ENCODE data around the gene DUSP10.

DUSP10 gene

DNA sequence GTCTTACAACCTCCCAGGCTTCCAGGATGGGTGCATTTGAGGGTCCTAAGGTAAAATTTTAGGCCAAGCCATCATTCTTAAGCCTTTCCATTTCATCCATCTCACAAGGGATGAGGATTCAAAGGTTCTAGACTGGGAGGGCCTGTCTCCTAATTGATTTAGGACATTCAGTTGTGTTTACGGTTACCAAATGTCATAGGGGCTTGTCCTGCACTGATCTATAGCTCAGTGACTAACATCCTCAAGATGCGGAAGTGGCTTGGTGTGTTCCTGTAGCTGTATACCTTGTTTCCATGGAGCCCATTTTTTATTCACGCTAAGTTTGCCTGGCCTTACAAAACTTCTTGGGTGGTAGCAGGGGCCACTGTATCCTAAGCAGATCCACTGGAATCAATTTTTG, 52.8 kb downstream of the DUSP10 start:
- DNase-seq, result peak; percentile 31

DNA sequence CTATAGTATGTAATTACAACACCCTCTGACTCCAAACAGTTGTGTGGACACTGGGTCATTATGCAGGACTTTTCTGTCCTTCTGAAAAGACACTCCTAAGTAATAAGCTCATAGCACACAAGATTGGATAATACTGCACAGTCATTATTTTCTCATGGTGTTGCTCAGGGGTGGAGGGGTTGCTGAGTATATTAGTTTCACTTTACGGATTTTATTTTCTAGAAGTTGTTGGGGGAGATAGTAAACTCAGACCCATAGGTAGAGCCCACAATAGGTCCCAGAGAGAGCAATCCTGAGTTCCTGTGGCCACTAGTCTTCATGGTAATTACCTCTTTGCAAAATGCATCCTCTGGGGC, 53.4 kb downstream of the DUSP10 start:
- no peak for DNase-seq

DNA sequence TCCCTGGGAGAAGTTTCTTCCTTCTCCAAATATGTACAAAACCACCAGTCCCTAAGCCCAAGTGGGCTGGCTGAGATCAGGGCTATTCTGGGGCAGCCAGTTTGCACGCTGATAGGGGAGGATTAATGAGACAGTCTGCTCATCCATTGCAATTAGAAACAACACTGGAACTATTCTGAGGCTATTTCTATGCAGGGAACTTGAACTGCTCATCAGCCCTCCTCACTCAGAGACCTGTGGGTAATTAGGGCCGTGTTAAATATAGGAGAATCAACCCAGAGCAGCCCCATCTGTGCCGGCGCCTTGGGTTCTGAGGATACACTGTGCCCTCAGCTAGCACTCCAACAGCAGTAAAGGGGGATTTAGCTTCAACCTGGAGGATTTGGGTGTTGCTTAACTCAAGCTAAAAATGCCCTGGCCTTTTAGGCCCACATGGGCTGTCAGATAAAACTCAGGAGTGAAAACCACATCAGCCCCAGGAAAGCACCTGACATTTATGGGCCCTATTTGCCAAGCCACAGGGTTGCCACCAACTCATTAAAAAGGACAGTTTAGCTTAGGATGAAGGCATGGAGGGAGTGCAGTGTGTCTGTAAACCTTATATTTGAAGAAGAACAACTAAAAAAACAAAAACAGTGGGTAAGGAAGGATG, 53.9 kb downstream of the DUSP10 start:
- DNase-seq, result no peak

DNA sequence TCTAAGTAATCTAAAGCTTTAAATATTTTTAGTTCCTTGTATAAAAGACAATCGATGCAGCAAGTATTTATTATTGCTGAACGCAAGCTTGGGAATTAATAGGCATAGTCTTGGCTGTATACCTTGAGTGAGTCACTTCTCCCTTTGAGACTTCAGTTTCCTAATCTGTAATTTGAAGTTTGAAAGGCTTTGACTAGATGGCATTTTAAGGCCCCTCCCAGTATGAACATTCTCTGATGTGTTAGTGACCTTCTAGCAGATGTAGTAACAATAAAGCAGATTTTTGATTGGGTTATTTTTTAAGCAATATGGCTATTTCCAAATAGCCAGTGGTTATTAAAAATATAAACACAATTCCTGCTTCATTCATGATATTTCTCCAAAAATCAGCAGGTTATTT, 58.2 kb downstream of the DUSP10 start:
- no peak for DNase-seq

DNA sequence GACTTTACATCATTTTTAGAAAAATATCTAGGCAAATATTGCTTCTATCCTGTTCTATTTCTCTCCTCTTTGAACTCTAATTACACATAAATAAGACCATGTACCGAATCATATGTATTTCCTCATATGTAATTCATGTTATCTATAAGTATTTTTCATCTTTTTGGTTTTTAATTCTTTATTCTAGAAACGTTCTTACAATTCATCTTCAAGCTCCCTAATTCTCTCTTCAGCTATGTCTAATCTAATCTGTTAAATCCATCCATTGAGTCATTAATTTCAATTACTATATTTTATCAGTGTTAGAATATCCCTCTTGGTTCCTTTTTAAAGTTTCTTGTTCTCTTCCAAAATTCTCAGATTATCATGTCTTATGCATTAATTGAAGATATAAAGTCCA, 61.8 kb downstream of the DUSP10 start:
- no peak for DNase-seq

DNA sequence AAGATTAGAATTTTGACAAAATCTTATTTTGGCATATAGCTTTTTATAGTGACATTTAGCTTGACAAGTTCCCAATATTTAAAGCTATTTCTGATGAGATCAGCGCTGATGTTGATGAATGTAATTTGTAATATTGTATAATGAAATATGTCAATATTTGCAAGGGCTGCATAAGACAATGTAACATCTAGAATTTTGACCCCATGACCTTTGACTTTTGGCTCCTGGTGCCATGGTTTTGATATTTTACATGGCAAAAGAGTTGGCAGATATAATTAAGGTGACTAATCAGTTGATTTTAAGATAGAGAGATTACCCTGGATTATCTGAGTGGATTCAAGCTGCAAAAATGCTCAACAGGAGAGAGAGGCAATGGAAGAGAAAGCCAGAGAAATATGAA, 63.9 kb downstream of the DUSP10 start:
- no peak for DNase-seq

DNA sequence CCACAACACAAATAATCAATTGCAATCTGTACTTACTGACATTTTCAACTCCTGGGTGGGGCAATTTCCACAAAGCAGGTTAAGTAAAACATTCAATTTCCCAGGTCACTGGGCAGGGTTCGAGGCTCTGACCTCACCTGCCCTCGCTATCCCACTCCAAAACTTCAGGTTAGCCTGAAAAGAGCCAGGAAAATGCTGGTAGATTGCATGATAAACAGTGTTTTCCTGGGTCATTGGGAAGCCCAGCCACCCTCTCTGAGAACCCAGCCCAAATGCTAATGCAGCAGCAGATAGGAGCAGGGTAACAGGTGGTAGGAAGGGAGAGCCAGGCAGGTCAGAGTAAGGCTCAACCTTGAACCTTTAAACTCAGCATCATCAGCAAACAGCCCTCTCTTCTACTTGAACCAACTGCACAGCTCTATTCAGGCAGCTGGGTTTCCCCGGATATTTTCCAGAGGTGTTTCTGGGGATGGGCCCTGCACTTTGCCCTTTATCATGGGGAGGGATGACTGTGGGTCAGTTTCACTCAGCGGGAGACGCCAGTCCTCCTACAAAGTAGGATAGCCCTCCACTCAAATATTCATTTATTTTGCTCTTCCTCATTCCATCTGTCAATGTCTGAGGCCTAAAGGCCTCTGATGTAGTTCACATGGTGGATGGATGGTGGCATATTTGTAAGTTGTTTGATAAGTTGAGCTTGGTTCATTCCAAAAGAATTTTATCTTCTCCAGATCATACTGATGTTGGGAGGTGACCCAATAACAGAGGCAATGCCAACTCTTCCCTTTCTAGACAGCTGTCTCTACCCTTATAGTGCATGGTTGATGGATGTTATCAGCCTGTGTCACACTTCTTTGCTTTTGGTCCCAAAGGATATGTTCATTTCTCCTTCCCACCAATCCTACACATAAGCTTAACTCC, 65.7 kb downstream of the DUSP10 start:
- no peak for DNase-seq

DNA sequence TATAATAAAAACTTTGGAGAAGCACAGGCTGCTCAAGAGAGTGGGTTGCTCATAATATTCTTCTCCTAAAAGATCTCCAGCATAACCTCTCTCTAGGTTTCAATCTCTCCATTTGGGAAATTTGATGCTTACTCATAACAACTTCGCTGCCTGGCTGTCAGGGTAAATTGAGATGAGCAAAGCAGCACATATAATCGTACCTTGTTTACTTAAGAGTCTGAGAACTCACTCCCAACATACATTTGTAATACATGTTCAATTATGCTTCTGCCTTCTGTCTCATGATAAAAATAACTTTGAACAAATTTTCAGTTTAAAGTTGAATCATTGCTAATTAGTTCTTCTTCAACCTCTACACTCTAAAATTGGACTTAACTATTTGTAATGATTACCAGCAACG, 68.9 kb downstream of the DUSP10 start:
- no peak for DNase-seq

DNA sequence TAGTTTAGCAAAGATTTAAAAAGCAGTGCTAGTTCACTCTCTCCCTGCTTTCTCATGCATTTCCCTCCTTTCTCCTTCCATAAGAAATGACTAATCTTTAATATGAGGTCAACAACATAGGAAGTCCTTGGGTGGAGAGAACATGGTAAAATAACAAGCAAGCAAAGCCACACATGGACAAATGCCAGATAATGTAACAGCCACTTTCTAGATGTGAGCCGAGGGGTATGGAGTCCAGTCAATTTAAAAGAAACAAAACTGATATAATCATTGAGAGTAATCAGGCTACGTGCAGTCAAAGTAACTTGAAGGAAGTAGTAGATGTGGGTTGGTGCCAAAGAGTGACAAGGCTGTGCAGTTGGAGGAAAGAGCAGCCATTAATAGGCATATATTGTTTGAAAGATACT, 69.6 kb downstream of the DUSP10 start:
- DNase-seq, result no peak

DNA sequence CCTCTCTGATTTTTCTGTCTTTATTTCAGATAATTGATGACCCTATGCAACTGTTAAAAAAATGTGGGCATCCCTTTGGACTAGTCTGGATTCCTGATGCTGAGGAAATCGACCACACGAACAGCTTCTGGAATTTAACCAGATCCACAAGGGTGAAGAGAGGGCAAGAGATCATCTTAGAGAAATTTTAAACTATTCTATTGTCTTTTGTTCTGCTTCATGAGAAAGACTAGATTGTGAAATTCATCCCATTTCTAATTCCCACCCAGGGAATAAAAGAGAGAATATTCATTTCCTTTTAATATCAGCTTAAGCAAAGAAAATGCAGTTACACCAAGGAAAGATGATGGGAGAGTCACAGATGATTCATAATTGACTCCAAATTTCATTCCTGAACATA, 71.8 kb downstream of the DUSP10 start:
- no peak for DNase-seq

DNA sequence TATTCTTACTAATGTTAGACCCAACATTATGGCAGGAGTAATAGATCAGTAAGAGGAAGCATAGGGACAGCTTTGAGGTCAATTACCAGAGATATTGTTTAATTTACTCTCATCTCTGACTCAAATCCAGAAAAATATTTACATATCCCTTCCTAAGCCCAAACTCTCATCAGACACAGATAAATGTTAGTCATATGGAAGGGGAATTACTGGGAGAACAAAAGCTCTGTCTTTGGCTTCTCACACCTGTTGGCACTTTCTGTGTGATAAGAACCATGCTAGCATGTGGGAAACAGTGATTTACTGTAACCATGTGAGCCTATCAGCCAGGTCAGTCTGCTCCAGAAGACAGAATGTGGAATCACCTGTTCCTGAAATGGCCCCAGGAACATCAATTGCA, 72.4 kb downstream of the DUSP10 start:
- no peak for DNase-seq

DNA sequence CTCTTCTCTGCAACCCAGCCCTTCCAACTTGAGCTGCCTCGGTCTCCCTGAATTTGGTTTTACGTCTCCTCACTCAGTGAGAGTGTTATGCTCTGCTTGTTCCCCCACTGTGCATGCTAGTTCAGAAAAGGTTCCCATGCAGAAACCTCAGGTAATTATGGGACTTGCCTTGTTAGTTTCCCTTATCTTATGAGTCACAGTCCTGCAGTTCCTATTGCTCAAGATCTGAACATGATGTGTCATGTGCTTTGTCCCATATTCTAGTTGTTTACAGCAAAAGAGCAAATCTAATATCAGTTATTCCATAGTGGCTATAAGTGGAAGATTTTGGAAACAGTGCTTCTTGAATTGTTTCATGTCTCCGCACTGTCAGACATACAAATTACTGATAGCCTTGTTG, 74.4 kb downstream of the DUSP10 start:
- DNase-seq, result no peak

DNA sequence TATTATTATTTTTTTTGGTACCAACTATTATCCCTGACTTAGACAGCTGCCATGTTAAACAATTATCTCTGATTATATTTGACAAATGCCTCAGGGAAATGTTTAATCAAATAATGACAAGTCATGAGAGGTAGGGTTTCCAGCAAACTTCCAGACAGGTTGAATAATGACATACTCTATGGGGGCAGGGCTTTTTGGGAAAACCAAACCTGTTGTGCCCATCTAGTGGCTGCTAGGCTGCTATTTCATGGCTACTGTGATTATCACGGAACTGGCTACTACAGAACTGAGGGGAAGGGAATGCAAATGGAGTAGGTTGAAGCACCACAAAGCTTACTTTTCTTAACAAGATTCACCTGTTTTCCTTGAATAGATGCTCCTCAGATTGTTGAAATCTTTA, 77.6 kb downstream of the DUSP10 start:
- no peak for DNase-seq

DNA sequence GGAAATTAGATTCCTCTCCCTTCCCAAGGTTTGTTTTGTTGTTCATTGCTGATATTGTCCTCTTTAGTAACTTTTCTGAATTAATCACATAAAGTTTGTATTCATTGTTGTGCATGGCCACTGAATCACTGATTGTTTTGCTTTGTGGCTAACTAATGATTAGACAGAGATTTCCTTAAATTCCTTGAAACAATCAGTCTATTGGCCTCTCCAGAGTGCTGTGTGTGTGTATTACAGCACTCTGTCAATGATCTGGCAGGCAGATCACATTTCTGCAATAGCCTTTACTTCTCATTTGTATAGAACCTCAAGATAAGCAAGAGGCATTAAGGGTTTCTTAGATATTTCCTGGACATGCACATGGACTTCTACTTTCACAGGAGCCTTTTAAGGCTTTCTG, 78.6 kb downstream of the DUSP10 start:
- DNase-seq, result no peak

DNA sequence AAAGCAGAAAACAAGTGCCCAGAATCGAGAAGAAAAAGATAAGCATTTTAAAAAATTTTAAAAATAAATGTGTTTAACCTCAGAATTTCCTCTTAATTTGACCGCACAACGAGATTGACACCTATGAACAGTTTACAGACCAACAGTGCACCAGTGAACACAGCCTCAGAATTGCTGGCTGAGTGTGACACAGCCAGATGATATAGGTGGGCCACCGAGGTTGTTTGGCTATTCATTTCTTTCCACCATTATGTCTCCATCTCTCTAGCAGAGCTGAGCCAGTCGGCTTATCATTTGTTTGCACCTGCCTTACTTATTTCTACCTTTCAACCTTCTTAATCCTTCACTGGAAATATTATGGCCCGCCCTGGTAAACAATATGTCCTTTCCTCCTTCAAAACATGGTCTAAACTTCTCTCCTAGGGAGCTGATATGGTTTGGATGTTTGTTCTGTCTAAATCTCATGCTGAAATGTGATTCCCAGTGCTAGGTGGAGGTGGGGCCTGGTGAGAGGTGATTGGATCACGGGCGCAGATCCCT, 86.1 kb downstream of the DUSP10 start:
- no peak for DNase-seq

All from CD4-positive, alpha-beta T cell treated with Interleukin-15 for 1 hour (primary cell).